Right atrium auricular region (tissue), 2 donors: Measurements from ENCODE around the gene HOXB4. TPM values are rescaled to one million over a fixed set of nuclear protein-coding genes. Genes with fewer than 3 reads are reported as not detected.

Experiments used
- DNase-seq: peaks from one replicate; pipeline ENCODE4 v3.0.0-alpha.2; 2019; ENCODE audit warnings: low spot score
- H3K27ac ChIP-seq, 2 donors: fragments of 200-600 bp; sonication (generic); 1 replicate in 1 of 2; 2 replicates in 1 of 2; pipeline ENCODE4 v1.5.1; 2016 to 2019
- H3K27me3 ChIP-seq, 2 donors: fragments of 200-600 bp; sonication (generic); one replicate each; pipeline versions ENCODE4 v1.5.1 to v1.6.0; 2017 to 2019
- H3K36me3 ChIP-seq: fragments of 200-600 bp; sonication (generic); one replicate; pipeline ENCODE4 v1.5.1; 2016
- H3K4me1 ChIP-seq, 2 donors: fragments of 200-600 bp; sonication (generic); one replicate each; pipeline versions ENCODE4 v1.5.1 to v1.6.0; 2017 to 2019
- H3K4me3 ChIP-seq, 2 donors: fragments of 200-600 bp; sonication (generic); 1 replicate in 1 of 2; 2 replicates in 1 of 2; pipeline ENCODE4 v1.5.1; 2017 to 2019; ENCODE audit warnings: mild to moderate bottlenecking in 1 of 2, moderate library complexity in 1 of 2
- H3K9me3 ChIP-seq, 2 donors: fragments of 200-600 bp; sonication (generic); one replicate each; pipeline ENCODE4 v1.5.1; 2019
- total RNA-seq, 2 donors: library from RNA; depleted of rRNA; stranded (reverse); fragments of >200 nt; gene quantifications; one replicate each; pipeline ENCODE4 v1.1.0, GENCODE V29; 2016
- TF ChIP-seq, protein P1 (sequence below), 2 donors: fragments of 200-600 bp; sonication (generic); IDR thresholded peaks; one replicate each; pipeline ENCODE4 v1.5.1; 2019; ENCODE audit warnings: antibody characterized with exemption in 2 of 2

Gene HOXB4
- total RNA-seq, 2 donors from 2014 or later, result 0.52 to 1.0 TPM

DNA sequence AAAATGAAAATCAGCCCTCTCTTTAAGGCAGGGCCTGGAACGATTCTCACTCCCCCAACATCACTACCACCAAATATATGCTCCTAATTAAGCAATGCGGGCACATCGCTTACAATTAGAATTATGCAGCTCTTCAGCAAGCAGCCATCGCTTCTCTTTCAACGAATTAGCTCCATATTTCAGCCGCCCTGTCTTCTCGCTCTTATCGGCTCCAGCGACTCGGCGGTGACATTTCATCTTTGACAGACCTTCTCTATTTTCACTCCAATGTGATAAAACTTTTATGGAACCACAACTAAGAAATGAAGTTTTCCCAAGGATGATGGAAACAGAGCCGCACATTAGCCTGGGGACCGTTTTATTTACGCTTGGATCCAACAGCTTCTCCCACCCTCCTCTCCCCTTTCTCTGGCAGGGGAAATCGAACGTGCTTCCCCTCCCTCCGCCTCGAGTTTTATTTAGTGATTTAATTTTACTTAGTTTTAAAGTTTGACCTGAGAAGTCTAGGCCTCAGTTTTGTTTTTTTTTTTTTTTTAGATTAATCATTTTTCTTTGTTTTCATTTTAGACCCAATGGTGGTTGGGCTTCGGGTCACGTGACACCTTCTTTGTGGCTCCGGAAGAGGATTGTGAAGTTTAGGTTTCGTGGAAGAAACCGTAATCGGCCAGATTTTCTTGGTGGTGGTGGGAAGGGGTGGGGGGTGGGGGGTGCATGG lies 30.2 kb downstream of the HOXB4 start:
- H3K27ac ChIP-seq, result peak overlapping the region; percentile 83 to 90
- no peaks in the 10 kb centered on the region for H3K9me3 ChIP-seq
- DNase-seq, result peak; percentile 73
- TF ChIP-seq, protein P1, sequence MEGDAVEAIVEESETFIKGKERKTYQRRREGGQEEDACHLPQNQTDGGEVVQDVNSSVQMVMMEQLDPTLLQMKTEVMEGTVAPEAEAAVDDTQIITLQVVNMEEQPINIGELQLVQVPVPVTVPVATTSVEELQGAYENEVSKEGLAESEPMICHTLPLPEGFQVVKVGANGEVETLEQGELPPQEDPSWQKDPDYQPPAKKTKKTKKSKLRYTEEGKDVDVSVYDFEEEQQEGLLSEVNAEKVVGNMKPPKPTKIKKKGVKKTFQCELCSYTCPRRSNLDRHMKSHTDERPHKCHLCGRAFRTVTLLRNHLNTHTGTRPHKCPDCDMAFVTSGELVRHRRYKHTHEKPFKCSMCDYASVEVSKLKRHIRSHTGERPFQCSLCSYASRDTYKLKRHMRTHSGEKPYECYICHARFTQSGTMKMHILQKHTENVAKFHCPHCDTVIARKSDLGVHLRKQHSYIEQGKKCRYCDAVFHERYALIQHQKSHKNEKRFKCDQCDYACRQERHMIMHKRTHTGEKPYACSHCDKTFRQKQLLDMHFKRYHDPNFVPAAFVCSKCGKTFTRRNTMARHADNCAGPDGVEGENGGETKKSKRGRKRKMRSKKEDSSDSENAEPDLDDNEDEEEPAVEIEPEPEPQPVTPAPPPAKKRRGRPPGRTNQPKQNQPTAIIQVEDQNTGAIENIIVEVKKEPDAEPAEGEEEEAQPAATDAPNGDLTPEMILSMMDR (IDR thresholded peaks at IDR 0.05), result no peak
- H3K27me3 ChIP-seq, result peaks cover 4 to 9% of the 10 kb centered on the region in 2 donors
- H3K4me1 ChIP-seq, result peaks cover 0 to 19% of the 10 kb centered on the region in 2 donors
- H3K36me3 ChIP-seq, result no peaks in the 10 kb centered on the region
- peak overlapping the region in 1 of 2 donors; percentile 30 for H3K4me3 ChIP-seq

DNA sequence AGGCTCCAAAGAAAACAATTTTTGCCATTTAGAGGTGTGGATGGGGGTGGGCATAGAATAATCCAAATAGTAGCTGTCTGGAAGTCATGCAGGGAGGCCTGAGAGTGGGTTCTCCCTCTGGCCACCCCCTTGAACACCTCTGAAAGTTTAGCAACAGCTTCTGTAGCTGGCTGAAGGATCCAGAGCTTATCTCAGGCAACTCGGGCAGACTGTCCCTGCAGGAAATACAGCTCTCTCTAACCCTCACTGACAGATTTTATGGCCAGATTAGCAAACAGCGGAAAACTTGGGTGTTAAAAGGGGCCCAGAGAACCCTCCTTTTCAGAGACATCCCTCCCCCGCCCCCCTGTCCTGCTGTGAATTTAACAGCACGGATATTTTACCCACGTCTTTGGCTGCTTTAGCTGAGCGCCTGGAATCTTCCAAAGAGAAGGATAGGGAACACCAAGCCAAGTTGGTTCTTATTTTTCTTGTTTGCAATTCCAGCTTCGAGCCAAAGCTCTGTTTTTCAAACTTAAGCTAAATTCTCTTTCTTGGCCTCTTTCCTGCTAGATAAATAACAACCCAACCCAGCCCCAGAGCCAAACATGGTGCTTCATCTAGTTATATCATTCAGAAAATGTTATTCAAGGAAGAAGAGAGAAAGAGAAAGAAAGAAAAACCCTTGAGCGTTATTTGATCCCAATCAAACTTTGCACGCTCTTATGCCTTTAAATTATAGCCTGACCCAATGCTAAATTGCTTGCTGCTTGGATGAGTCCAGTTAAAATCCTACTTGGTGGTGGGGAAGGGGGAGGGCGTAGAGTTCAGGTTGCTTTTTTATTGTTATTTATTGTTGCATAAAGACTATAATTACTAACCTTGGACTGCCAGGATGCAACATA lies 31.0 kb downstream of the HOXB4 start:
- H3K4me3 ChIP-seq, result peak overlapping the region in 1 of 2 donors; percentile 30
- H3K36me3 ChIP-seq, result no peaks in the 10 kb centered on the region
- H3K27me3 ChIP-seq, result peaks cover 4 to 10% of the 10 kb centered on the region in 2 donors
- peaks cover 0 to 23% of the 10 kb centered on the region in 2 donors for H3K4me1 ChIP-seq
- peak overlapping the region; percentile 83 to 90 for H3K27ac ChIP-seq
- no peak for DNase-seq
- no peaks in the 10 kb centered on the region for H3K9me3 ChIP-seq
- TF ChIP-seq, protein P1 (IDR thresholded peaks at IDR 0.05), result no peak

DNA sequence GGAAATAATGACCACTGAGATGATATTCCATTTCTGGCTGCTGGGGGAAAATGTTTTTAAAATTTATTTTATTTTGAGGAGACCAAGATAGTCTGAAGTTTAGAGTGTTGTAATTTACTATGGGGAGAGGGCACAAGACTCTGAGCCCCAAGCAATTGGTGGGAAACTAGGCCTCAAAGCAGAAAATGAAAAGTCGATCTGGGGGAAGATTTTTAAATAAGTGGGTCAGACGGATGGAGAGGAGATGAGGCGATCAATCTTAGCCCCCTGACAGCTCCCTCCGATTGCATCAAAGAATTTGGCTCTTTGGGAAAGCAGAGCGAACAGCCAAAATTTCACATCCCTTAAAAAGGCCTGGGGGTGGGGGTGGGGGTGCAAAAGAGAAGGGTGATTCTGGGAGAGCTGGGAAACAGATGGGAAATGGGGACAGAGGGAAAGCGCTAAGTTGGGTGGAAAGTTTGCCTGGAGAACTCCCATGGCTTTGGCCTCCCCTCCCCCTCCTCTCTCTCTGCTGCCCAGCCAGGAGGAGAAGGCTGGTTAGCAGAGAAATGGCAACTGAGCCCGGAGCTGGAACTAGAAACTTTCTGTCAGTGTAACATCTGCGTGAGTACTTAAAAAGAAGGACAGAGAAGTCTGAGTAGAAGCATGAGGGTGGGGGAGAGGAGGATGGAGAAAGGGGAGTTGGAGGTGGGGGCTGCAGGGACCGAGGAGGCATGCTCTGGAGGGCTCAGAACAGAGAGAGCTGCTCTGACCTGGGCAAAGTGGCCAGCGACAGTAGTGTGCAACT lies 31.8 kb downstream of the HOXB4 start:
- H3K4me3 ChIP-seq, result peak overlapping the region in 1 of 2 donors; percentile 30
- H3K36me3 ChIP-seq, result no peaks in the 10 kb centered on the region
- no peaks in the 10 kb centered on the region for H3K9me3 ChIP-seq
- H3K27ac ChIP-seq, result peak overlapping the region; percentile 83 to 90
- peaks cover 0 to 25% of the 10 kb centered on the region in 2 donors for H3K4me1 ChIP-seq
- TF ChIP-seq, protein P1 (IDR thresholded peaks at IDR 0.05), result no peak
- peaks cover 6 to 10% of the 10 kb centered on the region in 2 donors for H3K27me3 ChIP-seq
- DNase-seq, result no peak

DNA sequence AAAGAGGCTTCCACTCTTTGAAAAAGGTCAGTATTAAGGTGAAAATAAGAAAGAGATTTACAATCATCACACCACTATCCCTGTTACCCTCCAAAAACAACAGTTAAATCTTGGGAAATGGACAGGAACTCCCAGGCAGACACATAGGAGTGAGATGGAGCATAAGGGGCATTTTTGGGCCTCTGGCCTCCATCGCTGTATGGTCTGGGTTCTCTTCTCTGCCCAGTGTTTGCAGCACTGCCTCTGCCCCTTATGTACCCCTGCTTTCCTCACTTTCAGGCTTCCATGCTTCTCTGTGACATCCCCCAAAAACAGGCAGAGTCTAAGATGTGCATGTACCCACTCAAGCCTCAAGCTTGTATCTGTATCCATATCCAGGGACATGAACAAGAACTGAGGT lies 32.6 kb downstream of the HOXB4 start:
- no peak for DNase-seq
- no peaks in the 10 kb centered on the region for H3K9me3 ChIP-seq
- peaks cover 5 to 10% of the 10 kb centered on the region in 2 donors for H3K27me3 ChIP-seq
- no peak overlapping the region for H3K4me3 ChIP-seq
- H3K36me3 ChIP-seq, result no peaks in the 10 kb centered on the region
- peaks cover 0 to 30% of the 10 kb centered on the region in 2 donors for H3K4me1 ChIP-seq
- TF ChIP-seq, protein P1 (IDR thresholded peaks at IDR 0.05), result no peak
- peak overlapping the region; percentile 83 to 90 for H3K27ac ChIP-seq

DNA sequence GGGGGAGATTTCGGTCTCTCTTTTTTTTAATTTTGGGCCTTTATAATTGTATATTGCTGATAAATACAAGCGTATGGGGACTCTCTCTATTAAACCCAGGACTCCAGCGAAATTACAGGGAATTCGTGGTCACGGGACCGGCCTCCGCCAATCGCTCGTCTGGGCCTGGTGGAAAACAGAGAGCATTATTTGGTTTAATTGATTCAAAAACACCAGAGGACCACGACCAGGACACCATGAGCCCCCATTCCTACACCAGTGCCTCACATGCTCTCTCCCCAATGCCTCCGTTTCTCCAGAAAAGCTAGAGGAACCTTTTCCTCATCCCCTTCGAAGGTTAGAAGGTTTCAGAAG lies 33.2 kb downstream of the HOXB4 start, which contains the start of gene HOXB2:
TSS of gene HOXB2 (minus strand) at position 88 of the 354 bp plus-strand sequence. CDS start 198 bp downstream, outside the sequence.
- H3K9me3 ChIP-seq, result no peaks in the 10 kb centered on the region
- H3K4me1 ChIP-seq, result peaks cover 0 to 30% of the 10 kb centered on the region in 2 donors
- peak within 1 kb of the TSS; percentile 48 to 57 for H3K4me3 ChIP-seq
- peaks cover 3 to 10% of the 10 kb centered on the region in 2 donors for H3K27me3 ChIP-seq
- TF ChIP-seq, protein P1 (IDR thresholded peaks at IDR 0.05), result no peak
- peak within 1 kb of the TSS; percentile 83 to 90 for H3K27ac ChIP-seq
- H3K36me3 ChIP-seq, result no peaks in the 10 kb centered on the region
- DNase-seq, result no peak
